Measurements from ENCODE around the gene SPSB3.

Gene SPSB3

GRCh38 chr16:1788708-1789100 lies 6.3 kb upstream of the SPSB3 start:
- no peak for DNase-seq (ENCODE audit: low spot score)

GRCh38 chr16:1788095-1788707 lies 5.8 kb upstream of the SPSB3 start:
- DNase-seq (ENCODE audit: low spot score) = no peak

GRCh38 chr16:1787322-1788094 lies 5.1 kb upstream of the SPSB3 start:
- no peak for DNase-seq (ENCODE audit: low spot score)

GRCh38 chr16:1787056-1787321 lies 4.6 kb upstream of the SPSB3 start:
- no peak for DNase-seq (ENCODE audit: low spot score)

- no peak for DNase-seq (ENCODE audit: low spot score)
These were observed 4.1 kb upstream of the SPSB3 start for GRCh38 chr16:1786242-1787055.

GRCh38 chr16:1785846-1786170 lies 3.4 kb upstream of the SPSB3 start:
- DNase-seq (ENCODE audit: low spot score) = no peak

- no peak for DNase-seq (ENCODE audit: low spot score)
These were observed 2.8 kb upstream of the SPSB3 start for GRCh38 chr16:1784977-1785845.

GRCh38 chr16:1781758-1782407 lies 488 bp downstream of the SPSB3 start:
- peak; percentile 65 for DNase-seq (ENCODE audit: low spot score)

- no peak for DNase-seq (ENCODE audit: low spot score)
These were observed 1.1 kb downstream of the SPSB3 start for GRCh38 chr16:1781254-1781653.

- DNase-seq (ENCODE audit: low spot score) = no peak
These were observed 1.7 kb downstream of the SPSB3 start for GRCh38 chr16:1780677-1781072.

GRCh38 chr16:1779741-1780676 lies 2.4 kb downstream of the SPSB3 start:
- DNase-seq (ENCODE audit: low spot score) = no peak

GRCh38 chr16:1779234-1779701 lies 3.1 kb downstream of the SPSB3 start:
- DNase-seq (ENCODE audit: low spot score) = no peak

GRCh38 chr16:1778200-1779179 lies 3.9 kb downstream of the SPSB3 start:
- no peak for DNase-seq (ENCODE audit: low spot score)

GRCh38 chr16:1777375-1778199 lies 4.8 kb downstream of the SPSB3 start:
- no peak for DNase-seq (ENCODE audit: low spot score)

GRCh38 chr16:1776991-1777374 lies 5.4 kb downstream of the SPSB3 start:
- DNase-seq (ENCODE audit: low spot score) = no peak

GRCh38 chr16:1776672-1776955 lies 5.8 kb downstream of the SPSB3 start:
- DNase-seq (ENCODE audit: low spot score) = no peak

- DNase-seq (ENCODE audit: low spot score) = no peak
These were observed 6.3 kb downstream of the SPSB3 start for GRCh38 chr16:1775846-1776671.
